Caki2 (cell line): ENCODE measurements around the gene GALNT7. TPM values are rescaled to one million over a fixed set of nuclear protein-coding genes. Genes with fewer than 3 reads are reported as not detected.
"Not testable (repeated sequence)": the region's sequence is repeated elsewhere in the genome, so short reads cannot be mapped to it uniquely, and the experiment has no call there.

Experiments
- DNase-seq: peaks from one replicate; pipeline ENCODE4 v3.0.0-alpha.2; 2015; ENCODE audit warnings: low read depth
- in situ Hi-C: cut with HindIII; loops from 2 replicates; pipeline ENCODE4 v1.10.0; 2016; ENCODE audit warnings: low sequenced_read_pairs, low pct_unique_long_range_greater_than_20kb, mixed read lengths
- total RNA-seq: library from RNA; depleted of rRNA; stranded (reverse); fragments of >200 nt; shearing (Covaris generic); gene quantifications from 2 replicates; pipeline ENCODE4 v1.2.3, GENCODE V29; 2014; ENCODE audit warnings: low replicate concordance

Gene GALNT7
- total RNA-seq, 1 experiment from 2014 or later = 31.6 TPM

- no peak for DNase-seq
- in situ Hi-C loops = no loop called here
Observed at GRCh38 chr4:173159791-173160190, 8.8 kb upstream of the GALNT7 start.

DNA sequence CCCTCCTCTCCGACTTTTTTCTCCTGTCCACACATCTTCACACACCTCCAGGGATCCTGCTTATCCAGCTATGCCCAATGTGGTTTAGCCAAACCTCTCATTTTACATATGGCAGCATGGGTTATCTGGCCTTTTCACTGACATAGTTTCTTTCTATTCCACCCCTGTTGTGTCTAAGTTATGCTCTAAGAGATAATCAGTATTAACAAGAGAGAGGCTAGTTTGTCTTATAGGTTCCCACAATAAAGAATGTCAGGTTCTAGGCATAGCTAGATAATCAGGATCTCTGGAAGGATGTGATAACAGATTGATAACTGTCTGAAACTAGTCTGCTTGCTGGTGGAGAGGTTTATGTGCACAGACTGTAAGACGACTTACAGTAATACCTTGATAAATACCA is 7.7 kb upstream of the GALNT7 start:
- in situ Hi-C loops = no loop called here
- DNase-seq = no peak

GRCh38 chr4:173161311-173161710 is 7.3 kb upstream of the GALNT7 start:
- DNase-seq = no peak
- in situ Hi-C loops = no loop called here

DNA sequence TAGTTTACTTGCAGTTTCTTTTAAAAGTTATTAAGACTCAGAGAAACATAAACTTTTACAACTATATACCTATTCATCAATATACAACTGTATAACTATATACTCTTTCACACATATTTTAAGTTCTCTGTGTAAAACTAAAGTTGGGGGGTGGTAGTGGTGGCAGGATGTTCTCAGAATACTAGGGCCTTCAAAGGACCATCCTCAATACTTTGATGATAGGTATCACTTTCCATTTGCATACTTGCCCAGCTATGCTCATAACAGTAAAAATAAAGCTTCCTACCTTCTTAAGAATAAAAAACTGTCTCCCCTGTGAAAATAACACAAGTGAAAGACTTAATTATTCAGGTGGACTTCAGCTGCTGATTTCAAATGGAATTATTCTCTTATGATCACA is 2.9 kb upstream of the GALNT7 start:
- in situ Hi-C loops = no loop called here
- no peak for DNase-seq

- no peak for DNase-seq
- in situ Hi-C loops = no loop called here
Observed at GRCh38 chr4:173166491-173166890, 2.1 kb upstream of the GALNT7 start.

- in situ Hi-C loops = no loop called here
- peak; percentile 81 for DNase-seq
Observed at GRCh38 chr4:173167758-173168395, 734 bp upstream of the GALNT7 start.

- DNase-seq = no peak
- in situ Hi-C loops = no loop called here
Observed at GRCh38 chr4:173169178-173169427, 492 bp downstream of the GALNT7 start.

GRCh38 chr4:173169428-173170181 is 994 bp downstream of the GALNT7 start:
- peak; percentile 73 for DNase-seq
- in situ Hi-C loops = no loop called here

GRCh38 chr4:173170182-173170778 is 1.7 kb downstream of the GALNT7 start:
- no peak for DNase-seq
- in situ Hi-C loops = no loop called here

DNA sequence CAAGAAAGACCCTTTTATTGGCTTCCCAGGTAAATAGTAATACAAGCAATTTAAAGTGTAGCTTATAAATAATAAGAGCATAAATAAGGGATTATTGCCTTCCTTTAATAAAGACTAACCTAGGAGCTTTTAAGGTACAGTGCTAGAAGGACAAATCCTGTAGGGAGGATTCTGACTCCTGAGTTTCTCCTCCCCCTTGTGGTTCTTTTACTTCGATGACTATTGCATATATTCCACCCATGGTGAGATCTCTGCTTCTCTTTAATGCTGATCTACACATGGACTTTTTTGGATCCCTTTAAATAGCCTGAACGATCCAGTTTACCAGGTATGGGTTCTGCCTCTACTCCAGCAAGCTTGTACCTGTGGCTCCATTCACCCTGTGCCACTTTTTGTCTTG is 2.5 kb downstream of the GALNT7 start:
- in situ Hi-C loops = no loop called here
- DNase-seq = peak; percentile 30

DNA sequence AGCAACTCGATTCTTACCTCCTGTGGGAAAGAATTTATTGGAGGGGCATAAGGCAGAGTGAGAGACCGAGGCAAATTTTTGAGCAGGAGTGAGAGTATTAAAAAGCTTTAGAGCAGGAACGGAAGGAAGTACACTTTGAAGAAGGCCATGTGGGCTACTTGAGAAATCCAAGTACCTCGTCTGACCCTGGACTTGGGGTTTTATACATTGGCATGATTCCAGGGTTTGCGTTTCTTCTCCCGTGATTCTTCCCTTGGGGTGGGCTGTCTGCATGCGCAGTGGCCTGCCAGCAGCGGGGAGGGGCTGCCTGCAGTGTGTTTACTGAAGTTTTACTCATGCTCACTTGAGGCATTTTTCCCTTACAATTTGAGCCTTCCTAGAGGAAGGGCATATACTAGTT is 3.4 kb downstream of the GALNT7 start:
- DNase-seq = no peak
- in situ Hi-C loops = no loop called here

DNA sequence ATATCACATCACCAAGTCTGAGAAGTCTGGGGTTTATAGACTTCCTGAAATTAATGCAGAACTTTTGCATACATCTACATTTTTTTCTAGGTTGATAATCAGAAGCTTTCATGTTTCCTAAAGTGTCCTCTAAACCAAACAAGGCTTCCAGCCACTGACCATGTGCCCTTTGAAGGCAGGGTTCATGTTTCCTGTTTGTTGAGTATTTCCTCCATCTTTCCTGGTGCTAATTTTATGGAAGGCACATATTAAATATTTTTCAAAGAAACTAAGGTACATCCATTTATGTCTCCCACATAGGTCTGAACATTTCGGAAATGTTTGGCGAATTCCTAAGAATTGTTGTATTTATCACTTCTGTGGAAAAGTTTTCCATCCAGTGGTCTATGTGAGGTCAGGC is 5.6 kb downstream of the GALNT7 start:
- in situ Hi-C loops = no loop called here
- DNase-seq = no peak

DNA sequence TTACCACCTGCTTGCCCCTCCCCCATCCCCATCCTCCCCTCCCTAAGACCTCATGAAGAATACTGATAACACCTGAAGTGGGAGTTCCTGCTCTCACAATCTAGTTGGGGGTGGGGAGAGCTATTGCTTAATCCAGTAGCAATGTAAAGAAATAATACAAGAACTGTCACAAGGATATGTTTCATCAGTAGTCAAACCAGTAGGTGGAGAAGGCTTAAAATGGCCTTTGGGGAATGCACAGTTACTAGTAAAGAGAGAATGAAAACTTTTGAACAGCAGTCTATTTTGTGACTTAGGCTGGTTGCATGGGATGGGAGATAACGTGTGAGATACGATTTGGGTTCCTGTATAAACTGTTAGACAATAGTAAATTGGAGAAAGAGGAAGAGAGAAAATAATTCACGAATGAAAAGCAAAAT is 6.0 kb downstream of the GALNT7 start:
- in situ Hi-C loops = no loop called here
- DNase-seq = no peak

- in situ Hi-C loops = no loop called here
- no peak for DNase-seq
Observed at GRCh38 chr4:173176010-173176409, 7.4 kb downstream of the GALNT7 start.

DNA sequence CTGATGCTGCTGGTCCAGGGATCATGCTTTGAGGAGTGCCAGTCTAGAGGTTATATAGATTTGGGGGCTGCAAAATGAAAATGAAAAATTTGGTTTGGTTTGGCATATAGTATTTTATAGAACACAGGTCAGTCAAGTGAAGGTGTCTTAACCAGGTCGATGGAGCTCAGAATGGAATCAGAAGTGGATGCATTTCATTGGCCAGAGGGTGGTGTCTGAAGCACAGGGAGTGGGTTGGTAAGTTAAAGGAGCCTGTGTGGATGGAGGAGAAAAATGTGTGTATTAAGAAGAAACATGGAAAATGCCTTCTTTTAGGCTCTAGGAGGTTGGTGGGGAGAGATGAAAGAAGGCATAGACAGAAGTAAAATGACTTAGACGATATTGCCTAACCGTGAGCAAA is 8.6 kb downstream of the GALNT7 start:
- in situ Hi-C loops = no loop called here
- no peak for DNase-seq

DNA sequence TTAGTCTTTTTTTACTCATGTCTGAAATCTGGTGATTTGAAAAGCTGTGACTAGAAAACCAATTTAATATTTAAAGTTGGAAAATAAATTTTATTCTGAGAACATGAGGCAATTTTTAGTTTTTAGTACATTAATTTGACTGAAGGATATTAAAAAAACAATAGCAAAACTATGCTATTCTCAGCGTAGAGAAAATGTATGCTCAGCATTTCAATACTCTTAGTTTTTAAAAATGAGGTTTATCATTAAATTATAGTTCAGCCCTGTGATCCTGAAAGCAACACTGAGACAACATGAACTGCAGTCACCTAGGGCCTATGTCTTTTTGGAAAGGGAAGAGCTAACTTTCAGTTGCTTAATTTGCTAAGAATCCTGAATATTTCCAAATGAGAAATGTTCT is 9.5 kb downstream of the GALNT7 start:
- in situ Hi-C loops = no loop called here

GRCh38 chr4:173181848-173182247 is 13.2 kb downstream of the GALNT7 start:
- in situ Hi-C loops = no loop called here
- peak; percentile 50 for DNase-seq

More for the DNA sequence above, 9.5 kb downstream of the GALNT7 start:
- no peak for DNase-seq

DNA sequence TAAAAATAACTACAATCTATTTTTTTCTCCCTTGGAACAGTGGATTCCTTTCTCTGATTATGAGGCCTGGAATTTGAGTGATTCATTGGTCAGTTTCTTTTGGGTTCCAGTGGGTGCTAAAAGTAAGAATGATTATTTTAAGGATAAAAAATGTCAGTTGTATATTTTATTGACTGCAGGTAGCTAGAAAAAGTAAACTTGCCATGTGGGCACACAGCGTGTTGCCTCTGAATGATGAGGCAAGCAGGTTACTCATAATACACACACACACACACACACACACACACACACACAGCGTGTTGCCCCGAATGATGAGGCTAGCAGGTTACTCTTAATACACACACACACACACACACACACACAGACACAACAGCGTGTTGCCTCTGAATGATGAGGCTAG is 13.8 kb downstream of the GALNT7 start:
- in situ Hi-C loops = no loop called here
- peak; percentile 85 for DNase-seq

DNA sequence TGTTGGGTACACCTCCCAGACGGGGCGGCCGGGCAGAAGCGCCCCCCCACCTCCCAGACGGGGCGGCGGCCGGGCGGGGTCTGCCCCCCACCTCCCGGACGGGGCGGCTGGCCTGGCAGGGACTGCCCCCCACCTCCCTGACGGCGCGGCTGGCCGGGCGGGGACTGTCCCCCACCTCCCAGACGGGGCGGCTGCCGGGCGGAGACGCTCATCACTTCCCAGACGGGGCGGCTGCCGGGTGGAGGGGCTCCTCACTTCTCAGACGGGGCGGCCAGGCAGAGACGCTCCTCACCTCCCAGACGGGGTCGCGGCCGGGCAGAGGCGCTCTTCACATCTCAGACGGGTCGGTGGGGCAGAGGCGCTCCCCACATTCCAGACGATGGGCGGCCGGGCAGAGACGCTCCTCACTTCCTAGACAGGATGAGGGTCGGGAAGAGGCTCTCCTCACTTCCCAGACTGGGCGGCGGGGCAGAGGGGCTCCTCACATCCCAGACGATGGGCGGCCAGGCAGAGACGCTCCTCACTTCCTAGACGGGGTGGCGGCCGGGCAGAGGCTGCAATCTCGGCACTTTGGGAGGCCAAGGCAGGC is 15.1 kb downstream of the GALNT7 start:
- in situ Hi-C loops, DNase-seq: not testable (repeated sequence)
